ENCODE measurements around the gene GPR31. TPM values are rescaled to one million over a fixed set of nuclear protein-coding genes. Genes with fewer than 3 reads are reported as not detected.

Gene GPR31
- total RNA-seq, 1 experiment from 2014 or later = not detected

DNA sequence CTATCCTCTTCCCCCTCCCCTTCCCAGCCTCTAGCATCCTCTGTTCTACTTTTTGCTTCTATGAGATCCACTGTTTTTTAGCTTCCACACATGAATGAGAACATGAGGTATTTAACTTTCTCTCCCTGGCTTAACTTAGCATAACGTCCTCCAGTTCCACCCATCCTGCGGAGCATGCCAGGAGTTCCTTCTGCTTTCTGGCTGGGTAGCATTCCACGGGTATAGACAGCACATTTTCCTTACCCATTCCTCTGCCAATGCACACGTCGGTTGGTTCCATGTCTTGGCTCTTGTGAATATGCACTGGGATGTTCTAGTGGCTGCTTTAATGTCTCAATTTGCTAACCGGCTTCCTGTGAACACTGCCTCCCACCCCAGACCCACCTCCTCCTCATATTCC lies 48.1 kb downstream of the GPR31 start:
- no peaks in the 10 kb centered on the region for H3K9me3 ChIP-seq (ENCODE audit: insufficient read depth, low read depth)
- H3F3A ChIP-seq (ENCODE audit: insufficient read depth, low read depth) = no peaks in the 10 kb centered on the region
- no peaks in the 10 kb centered on the region for H4K20me1 ChIP-seq (ENCODE audit: insufficient read depth)
- H3K9me2 ChIP-seq (ENCODE audit: insufficient read depth) = no peaks in the 10 kb centered on the region
- no TSS peak for BruUV-seq (replicated peaks)
- H3K79me2 ChIP-seq (ENCODE audit: low read depth) = no peaks in the 10 kb centered on the region
- no peak overlapping the region for H3K4me2 ChIP-seq
- no peak overlapping the region for H3K4me3 ChIP-seq
- ChIA-PET CTCF (no interaction called here), POLR2A (ENCODE audit: unreplicated experiment) (no interaction called here)
- H3K36me3 ChIP-seq (ENCODE audit: low read depth) = no peaks in the 10 kb centered on the region
- H3K4me1 ChIP-seq (replicated peaks; ENCODE audit: insufficient read depth) = no peaks in the 10 kb centered on the region
- intact Hi-C loops (cut with micrococcal nuclease; ENCODE audit: unreplicated experiment) = no loop called here
- TF ChIP-seq EZH2 (IDR thresholded peaks at IDR 0.05; ENCODE audit: low read depth) = no peak
- TF ChIP-seq CTCF (conservative IDR thresholded peaks at IDR 0.05) = no peak
- H3K27ac ChIP-seq = no peak overlapping the region
- peaks cover 79% of the 10 kb centered on the region for H3K27me3 ChIP-seq (ENCODE audit: insufficient read depth, low read depth)
- H2AFZ ChIP-seq = no peak overlapping the region
- DNase-seq = no peak

DNA sequence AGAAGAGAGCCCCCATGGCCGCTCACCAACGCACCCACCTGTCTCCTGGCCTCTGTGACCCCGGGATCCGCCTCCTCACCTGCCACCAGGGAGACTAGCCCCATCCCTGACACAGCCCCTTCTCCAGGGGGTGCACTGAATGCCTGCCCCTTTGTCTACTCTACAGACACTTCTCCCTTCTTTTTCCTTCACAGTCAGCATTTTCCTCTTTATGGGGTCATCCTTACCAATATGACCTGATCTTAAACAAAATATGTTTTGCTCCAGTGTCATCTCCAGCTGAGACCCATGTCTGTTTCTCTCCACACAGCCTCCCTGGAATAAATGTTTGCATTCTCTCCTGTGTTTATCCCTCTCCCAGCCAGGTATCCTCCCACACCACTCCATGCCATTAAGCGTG lies 49.5 kb downstream of the GPR31 start:
- no peaks in the 10 kb centered on the region for H3K79me2 ChIP-seq (ENCODE audit: low read depth)
- H3K4me3 ChIP-seq = no peak overlapping the region
- no peaks in the 10 kb centered on the region for H3K9me2 ChIP-seq (ENCODE audit: insufficient read depth)
- CTCF ChIA-PET = no interaction called here
- H4K20me1 ChIP-seq (ENCODE audit: insufficient read depth) = no peaks in the 10 kb centered on the region
- H3K4me1 ChIP-seq (replicated peaks; ENCODE audit: insufficient read depth) = no peaks in the 10 kb centered on the region
- DNase-seq = no peak
- H3K36me3 ChIP-seq (ENCODE audit: low read depth) = no peaks in the 10 kb centered on the region
- no peak overlapping the region for H3K27ac ChIP-seq
- no peaks in the 10 kb centered on the region for H3K9me3 ChIP-seq (ENCODE audit: insufficient read depth, low read depth)
- no peak overlapping the region for H2AFZ ChIP-seq
- no peak overlapping the region for H3K4me2 ChIP-seq
- TF ChIP-seq EZH2 (IDR thresholded peaks at IDR 0.05; ENCODE audit: low read depth) = no peak
- TF ChIP-seq CTCF (conservative IDR thresholded peaks at IDR 0.05) = no peak
- H3K27me3 ChIP-seq (ENCODE audit: insufficient read depth, low read depth) = peaks cover 77% of the 10 kb centered on the region
- no TSS peak for BruUV-seq (replicated peaks)
- intact Hi-C loops (cut with micrococcal nuclease; ENCODE audit: unreplicated experiment) = no loop called here
- POLR2A ChIA-PET (ENCODE audit: unreplicated experiment) = no interaction called here
- H3F3A ChIP-seq (ENCODE audit: insufficient read depth, low read depth) = no peaks in the 10 kb centered on the region

- no peaks in the 10 kb centered on the region for H3K4me1 ChIP-seq (replicated peaks; ENCODE audit: insufficient read depth)
- ChIA-PET CTCF (no interaction called here), POLR2A (ENCODE audit: unreplicated experiment) (no interaction called here)
- H3F3A ChIP-seq (ENCODE audit: insufficient read depth, low read depth) = no peaks in the 10 kb centered on the region
- H3K27ac ChIP-seq = no peak overlapping the region
- no TSS peak for BruUV-seq (replicated peaks)
- no peak overlapping the region for H2AFZ ChIP-seq
- H3K4me2 ChIP-seq = no peak overlapping the region
- no peaks in the 10 kb centered on the region for H3K9me2 ChIP-seq (ENCODE audit: insufficient read depth)
- no peaks in the 10 kb centered on the region for H3K36me3 ChIP-seq (ENCODE audit: low read depth)
- peaks cover 77% of the 10 kb centered on the region for H3K27me3 ChIP-seq (ENCODE audit: insufficient read depth, low read depth)
- intact Hi-C loops (cut with micrococcal nuclease; ENCODE audit: unreplicated experiment) = no loop called here
- no peaks in the 10 kb centered on the region for H3K9me3 ChIP-seq (ENCODE audit: insufficient read depth, low read depth)
- H3K79me2 ChIP-seq (ENCODE audit: low read depth) = no peaks in the 10 kb centered on the region
- TF ChIP-seq CTCF (conservative IDR thresholded peaks at IDR 0.05) (no peak), EZH2 (IDR thresholded peaks at IDR 0.05; ENCODE audit: low read depth) (no peak)
- DNase-seq = no peak
- no peak overlapping the region for H3K4me3 ChIP-seq
- H4K20me1 ChIP-seq (ENCODE audit: insufficient read depth) = no peaks in the 10 kb centered on the region
Measured at GRCh38 chr6:167107787-167108186, 50.0 kb downstream of the GPR31 start.
